ENCODE measurements around the gene KLK8.

DNA sequence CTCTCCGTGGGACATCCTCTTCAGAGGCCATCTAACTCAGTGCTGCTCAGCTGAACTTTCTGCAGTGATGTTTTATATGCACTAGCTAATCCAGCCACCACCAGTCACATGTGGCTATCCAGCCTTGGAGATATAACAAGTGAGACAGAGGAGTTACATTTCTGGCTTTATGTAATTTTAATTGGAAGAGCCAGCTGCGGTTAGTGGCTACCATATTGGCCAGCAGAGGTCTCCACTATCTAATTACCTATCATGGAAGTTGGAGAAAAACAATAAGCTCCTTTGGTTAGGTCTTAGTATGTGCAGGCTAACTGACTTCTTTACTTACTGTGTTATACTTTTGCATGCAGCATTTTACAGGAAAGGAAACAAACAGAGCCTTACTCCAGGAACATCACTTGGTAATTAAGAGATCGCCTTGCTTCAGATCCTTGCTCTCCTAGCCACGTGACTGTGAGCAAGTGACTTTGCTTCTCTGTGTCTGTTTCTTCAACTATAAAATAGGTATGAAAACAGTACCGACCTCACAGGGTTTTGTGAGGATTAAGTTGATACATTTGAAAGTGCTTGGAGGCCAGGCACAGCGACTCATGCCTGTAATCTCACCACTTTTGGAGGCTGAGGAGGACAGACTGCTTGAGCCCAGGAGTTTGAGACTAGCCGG, 19.7 kb upstream of the KLK8 start:
- TF ChIP-seq, protein P1, sequence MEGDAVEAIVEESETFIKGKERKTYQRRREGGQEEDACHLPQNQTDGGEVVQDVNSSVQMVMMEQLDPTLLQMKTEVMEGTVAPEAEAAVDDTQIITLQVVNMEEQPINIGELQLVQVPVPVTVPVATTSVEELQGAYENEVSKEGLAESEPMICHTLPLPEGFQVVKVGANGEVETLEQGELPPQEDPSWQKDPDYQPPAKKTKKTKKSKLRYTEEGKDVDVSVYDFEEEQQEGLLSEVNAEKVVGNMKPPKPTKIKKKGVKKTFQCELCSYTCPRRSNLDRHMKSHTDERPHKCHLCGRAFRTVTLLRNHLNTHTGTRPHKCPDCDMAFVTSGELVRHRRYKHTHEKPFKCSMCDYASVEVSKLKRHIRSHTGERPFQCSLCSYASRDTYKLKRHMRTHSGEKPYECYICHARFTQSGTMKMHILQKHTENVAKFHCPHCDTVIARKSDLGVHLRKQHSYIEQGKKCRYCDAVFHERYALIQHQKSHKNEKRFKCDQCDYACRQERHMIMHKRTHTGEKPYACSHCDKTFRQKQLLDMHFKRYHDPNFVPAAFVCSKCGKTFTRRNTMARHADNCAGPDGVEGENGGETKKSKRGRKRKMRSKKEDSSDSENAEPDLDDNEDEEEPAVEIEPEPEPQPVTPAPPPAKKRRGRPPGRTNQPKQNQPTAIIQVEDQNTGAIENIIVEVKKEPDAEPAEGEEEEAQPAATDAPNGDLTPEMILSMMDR (IDR thresholded peaks at IDR 0.05): peak; percentile 33 to 89 (median 67)
- no peak for TF ChIP-seq POLR2A (IDR thresholded peaks at IDR 0.05)

All from esophagus squamous epithelium (tissue), 4 donors.